ENCODE results near the gene PKN3.
A peak's percentile ranks its signal among the peaks of the same experiment; 100 is the strongest.
"Not testable (repeated sequence)": the region's sequence is repeated elsewhere in the genome, so short reads cannot be mapped to it uniquely, and the experiment has no call there.

PKN3 gene

DNA sequence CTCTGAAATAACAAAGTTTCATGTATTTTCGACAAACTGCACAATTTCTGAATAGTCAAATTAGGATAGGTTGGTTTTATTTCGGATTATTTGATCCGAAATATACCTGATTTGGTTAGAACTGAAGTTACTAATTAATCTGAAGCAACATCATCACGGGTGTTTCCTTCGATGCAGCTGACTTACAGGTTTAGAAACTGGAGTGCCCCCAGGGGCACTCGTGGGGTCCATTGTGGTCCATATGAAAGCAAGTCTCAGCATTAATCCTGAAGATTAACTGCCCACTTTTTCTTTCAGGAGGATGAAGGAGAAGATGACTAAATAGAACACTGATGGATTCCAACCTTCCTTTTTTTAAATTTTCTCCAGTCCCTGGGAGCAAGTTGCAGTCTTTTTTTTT, 8.0 kb upstream of the PKN3 start:
- no peak for DNase-seq

DNA sequence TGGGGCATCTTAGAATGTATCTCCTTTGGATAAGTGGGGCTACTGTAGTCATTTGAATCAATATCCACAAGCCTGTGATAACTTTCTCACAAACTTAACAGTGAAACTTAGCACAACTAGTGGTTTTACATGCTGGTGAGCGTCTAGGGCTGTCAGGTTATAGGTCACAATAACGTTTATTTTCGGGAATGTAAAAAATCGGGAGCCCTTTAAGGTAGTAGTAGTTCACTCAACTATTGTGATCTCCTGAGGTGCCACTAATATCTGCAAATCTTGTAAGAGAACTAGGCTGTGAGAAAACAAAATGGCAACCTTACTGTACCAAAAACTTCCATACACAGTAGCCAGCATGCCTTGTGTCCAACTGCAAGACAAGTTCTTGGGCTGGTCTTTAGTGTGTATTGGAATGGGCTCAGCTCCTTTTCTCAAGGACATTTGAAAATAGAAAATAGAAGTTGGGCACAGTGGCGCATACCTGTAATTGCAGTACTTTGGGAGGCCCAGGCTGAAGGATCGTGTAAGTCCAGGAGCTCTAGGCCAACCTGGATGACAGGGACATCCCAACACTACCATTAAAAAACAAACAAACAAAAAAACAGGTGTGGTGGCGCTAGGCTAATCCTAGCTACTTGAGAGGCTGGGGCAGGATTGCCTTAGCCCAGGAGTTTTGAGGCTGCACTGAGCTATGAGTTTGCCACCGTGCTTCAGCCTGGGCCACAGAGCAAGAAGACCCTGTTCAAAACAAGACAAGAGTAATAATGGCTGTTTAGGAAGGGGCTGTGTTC, 5.2 kb upstream of the PKN3 start:
- no peak for DNase-seq

DNA sequence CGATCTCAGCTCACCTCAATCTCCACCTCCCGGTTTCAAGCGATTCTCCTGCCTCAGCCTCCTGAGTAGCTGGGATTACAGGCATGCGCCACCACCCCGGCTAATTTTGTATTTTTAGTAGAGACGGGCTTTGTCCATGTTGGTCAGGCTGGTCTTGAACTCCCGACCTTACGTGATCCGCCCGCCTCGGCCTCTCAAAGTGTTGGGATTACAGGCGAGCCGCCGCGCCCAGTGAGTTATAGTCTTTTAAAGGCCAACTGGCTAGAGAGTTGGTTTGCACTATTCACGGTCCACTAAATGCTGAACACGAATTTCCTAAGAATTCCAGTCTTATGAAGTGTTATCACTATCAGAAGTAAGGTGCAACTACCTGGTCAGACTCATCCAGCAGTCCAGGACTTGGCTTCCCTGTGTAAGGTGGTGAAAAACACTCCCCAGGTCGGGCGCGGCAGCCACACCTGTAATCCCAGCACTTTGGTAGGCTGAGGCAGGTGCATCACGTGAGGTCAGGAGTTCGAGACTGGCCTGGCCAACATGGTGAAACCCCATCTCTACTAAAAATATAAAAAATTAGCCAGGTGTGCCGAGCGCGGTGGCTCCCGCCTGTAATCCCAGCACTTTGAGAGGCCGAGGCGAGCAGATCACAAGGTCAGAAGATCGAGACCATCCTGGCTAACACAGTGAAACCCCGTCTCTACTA, 3.1 kb upstream of the PKN3 start:
- DNase-seq = not testable (repeated sequence)

- DNase-seq = no peak
Observed at GRCh38 chr9:128701227-128701854, 962 bp upstream of the PKN3 start.

DNA sequence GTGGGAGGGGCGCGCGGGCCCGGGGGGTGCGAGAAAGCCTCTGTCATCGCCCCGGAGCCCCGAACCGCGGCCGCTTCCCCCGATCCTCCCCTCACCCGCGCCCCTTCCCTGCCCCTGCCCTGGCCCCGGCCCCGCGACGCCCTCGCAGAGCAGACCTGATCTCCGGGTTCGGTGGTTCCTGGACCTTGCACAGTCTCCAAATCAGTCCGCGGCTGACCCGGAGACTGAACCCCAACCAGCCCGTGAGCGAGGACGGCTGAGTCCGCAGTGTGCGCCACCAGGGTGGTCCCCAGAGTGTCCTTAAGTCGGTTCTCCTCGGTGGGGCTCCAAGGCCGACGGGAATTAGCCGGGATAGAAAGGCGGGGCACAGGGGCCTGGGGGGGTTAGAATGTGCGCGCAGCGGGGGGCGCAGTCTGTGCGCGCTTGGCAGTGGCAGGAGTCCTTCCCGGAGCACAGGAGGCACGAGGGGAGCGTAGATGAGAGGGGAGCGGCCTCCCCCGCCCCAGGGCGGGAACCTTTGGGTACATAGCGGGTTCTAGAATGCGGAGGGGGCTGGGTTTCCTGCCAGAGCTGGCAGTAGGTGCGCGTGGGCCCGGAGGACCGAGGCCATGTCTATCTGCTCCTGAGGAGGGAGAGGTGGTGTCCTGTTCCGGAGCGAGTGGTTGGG, 779 bp downstream of the PKN3 start:
- DNase-seq = peak; percentile 70

DNA sequence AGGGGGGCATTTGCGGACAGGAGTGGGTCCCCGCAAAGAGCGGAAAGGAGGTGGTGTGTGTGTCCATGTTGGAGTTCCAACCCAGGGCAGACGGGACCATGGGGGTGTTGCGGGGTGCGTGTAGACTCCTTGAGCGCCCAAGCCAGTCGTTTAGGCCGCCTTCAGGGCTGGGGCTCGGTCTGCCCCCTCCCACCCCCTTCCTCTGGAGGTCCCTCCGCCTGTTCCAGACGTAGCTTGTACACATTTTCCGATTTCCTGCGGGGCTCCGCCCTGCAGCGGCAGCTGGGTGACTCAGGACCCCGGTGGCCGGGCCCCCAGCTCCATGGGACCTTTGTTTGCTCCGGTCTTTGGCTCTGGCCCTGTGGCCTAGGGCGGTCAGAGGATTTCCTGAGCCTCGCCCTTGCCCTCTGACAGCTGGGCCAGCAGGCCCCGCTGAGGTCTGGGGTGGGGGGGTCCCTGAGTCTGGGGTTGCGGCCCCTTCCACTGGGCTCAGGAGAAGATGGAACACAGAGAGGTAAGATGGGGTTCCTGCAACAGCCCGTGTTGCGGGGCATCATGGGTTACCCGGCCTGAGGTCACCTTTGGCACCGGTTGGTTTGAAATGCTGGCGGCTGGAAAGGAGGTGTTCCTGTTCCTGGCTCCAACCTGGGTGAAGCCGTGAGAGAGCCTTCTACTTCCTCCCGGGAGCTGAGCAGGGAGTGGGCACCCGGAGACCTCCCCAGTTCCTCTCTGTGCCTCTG, 1.5 kb downstream of the PKN3 start:
- DNase-seq = no peak

DNA sequence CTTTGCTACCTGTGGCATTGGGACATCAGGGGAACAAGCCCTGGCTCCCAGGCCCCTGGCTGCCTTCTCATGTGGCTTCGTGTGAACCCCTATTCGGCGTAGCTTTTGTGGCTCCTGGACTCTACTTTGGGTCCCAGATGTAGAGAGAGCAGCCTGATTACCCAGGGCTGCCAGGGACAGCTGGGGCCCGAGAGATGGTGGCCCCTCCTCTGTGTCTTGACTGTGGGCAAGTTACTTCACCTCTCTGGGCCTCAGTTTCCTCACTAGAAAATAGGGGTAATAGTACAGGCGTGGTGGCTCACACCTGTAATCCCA, 2.0 kb downstream of the PKN3 start:
- DNase-seq = no peak

DNA sequence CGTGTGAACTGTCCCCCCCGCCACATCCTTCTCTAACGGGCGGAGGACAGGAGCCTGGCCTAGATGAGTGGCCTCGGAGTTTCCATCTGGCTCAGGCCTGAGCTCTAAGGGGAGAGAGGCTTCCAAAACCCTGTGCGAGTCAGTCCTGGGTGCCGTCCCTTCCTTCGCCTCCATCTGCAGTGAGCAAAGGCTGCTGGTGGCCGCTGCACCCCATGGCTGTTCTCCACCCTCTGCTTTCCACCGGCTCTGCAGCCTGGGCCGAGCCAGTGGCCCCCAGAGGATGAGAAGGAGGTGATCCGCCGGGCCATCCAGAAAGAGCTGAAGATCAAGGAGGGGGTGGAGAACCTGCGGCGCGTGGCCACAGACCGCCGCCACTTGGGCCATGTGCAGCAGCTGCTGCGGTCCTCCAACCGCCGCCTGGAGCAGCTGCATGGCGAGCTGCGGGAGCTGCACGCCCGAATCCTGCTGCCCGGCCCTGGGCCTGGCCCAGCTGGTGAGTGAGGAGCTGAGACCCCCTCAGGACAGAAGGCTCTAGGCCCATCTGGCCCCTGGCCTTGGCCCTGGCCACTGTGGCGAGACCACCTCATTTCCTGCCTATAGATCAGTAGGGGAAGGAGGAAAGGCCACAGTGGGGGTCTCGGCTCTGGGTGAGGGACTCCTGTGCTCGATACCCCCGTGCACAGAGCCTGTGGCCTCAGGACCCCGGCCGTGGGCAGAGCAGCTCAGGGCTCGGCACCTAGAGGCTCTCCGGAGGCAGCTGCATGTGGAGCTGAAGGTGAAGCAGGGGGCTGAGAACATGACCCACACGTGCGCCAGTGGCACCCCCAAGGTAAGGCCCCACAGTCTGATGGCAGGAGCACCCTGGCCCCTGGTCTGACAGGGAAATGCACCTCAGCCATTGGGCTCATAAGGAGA, 3.0 kb downstream of the PKN3 start:
- DNase-seq = no peak

- no peak for DNase-seq
Observed at GRCh38 chr9:128706045-128706444, 3.7 kb downstream of the PKN3 start.

- DNase-seq = no peak
Observed at GRCh38 chr9:128706671-128707381, 4.5 kb downstream of the PKN3 start.

GRCh38 chr9:128707446-128707845, 5.1 kb downstream of the PKN3 start:
- no peak for DNase-seq

DNA sequence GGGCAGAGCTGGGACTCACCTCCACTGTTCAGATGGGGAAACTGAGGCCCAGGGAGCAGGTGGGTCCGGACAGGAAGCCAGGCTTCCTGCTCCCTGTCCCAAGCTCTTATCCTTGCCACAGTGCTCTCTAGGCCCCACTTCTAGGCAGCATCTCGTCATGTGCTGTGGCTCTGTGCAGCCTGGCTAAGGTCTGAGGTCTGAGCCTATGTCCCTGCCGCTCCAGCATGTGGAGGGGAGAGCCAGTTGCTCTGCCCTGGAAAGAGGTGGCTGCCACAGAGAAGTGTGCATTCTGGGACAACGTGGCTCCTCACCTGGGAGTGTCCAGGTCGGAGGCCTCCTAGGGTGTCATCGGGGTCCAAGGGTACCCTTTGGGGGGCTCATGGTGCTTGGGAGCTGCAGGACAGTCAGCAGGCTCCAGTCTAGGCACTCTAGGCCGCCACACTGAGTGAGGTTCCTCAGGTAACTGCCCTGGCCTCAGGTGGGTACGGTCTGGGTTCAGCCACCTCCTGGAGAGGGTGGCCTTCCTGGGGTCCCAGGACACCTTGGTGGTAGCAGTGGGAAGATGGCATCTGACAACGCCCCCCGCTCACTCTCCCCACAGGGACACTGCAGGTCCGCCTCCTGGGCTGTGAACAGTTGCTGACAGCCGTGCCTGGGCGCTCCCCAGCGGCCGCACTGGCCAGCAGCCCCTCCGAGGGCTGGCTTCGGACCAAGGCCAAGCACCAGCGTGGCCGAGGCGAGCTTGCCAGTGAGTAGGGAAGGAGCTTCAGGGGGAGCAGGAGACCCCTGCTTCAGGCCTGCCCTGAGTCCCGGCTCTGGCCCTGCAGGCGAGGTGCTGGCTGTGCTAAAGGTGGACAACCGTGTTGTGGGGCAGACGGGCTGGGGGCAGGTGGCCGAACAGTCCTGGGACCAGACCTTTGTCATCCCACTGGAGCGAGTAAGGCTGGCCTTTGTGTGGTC, 10.4 kb downstream of the PKN3 start:
- no peak for DNase-seq

GRCh38 chr9:128713411-128713780, 11.1 kb downstream of the PKN3 start:
- no peak for DNase-seq

GRCh38 chr9:128713941-128714573, 11.8 kb downstream of the PKN3 start:
- DNase-seq = no peak

- no peak for DNase-seq
Observed at GRCh38 chr9:128714586-128715435, 12.5 kb downstream of the PKN3 start.

DNA sequence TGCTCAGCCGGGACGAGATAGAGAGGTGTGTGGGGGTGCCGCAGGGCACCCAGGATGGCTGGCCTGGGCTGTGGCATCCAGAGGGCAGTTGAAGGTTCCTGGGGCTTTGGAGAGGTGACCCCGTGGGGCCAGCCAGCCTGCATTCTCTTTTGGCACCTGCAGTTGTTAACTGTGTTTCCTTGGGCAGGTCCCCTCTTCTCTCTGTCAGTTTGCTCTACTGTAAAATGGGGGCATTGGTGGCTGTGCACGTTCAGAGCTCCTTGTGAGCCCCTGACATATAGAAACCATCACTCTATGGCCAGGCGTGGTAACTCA, 13.1 kb downstream of the PKN3 start:
- DNase-seq = no peak

DNA sequence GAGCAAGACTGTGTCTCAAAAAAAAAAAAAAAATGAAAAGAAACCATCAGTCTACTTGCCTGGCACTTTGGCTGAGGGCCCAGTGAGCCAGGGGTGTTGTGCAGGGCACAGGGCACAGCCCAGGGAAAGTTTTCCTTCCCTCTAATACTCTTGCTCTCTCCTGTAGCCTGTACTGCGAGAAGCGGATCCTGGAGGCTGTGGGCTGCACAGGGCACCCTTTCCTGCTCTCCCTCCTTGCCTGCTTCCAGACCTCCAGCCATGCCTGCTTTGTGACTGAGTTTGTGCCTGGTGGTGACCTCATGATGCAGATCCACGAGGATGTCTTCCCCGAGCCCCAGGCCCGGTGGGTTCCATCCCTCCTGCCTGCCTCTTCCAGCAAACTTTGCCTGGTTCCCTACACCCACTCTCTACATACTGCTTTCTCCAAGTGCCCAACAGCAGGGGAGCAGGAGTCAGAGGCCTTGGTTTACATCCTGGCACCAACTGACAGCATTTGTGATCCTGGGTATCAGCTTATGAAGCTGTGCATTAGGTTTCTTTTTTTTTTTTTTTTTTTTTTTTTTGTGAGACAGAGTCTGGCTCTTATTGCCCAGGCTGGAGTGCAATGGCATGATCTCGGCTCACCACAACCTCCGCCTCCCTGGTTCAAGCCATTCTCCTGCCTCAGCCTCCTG, 14.4 kb downstream of the PKN3 start:
- DNase-seq = no peak

DNA sequence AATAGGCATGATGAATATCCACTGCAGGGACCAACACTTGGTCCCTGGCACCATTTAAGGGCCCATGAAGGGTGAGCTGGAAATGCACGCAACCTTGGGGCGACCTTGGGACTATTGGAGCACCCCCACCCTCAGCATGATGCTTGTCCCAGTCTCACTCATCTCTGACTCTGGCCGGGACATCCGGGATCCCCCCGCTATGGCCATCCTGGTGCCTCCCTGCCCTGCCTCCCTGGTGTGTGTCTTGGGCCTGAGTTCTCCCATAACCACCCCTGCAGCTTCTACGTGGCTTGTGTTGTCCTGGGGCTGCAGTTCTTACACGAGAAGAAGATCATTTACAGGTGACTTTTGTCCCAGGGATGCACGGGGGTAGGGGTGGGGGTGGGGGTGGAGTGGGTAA, 15.7 kb downstream of the PKN3 start:
- DNase-seq = no peak

Data from activated CD8-positive, alpha-beta memory T cell treated with anti-CD3 and anti-CD28 coated beads, Interleukin-2, amount 50 U/mL, for 48 hours (primary cell).